ENCODE data around the gene ELP4. TPM values are rescaled to one million over a fixed set of nuclear protein-coding genes. Genes with fewer than 3 reads are reported as not detected.

The ELP4 gene
- total RNA-seq, 1 experiment from 2014 or later, result 21.4 TPM

GRCh38 chr11:31822175-31822926 is 312.8 kb downstream of the ELP4 start:
- no peaks in the 10 kb centered on the region for H3K79me2 ChIP-seq (ENCODE audit: insufficient read depth, low read length)
- no peak overlapping the region for H3K27ac ChIP-seq (ENCODE audit: low read depth, low read length)
- no peak for TF ChIP-seq REST (IDR thresholded peaks at IDR 0.05; ENCODE audit: low read depth)
- TF ChIP-seq CBX3 (IDR thresholded peaks at IDR 0.05; ENCODE audit: low read depth), result no peak
- no peak for TF ChIP-seq SRF (IDR thresholded peaks at IDR 0.05; ENCODE audit: low read depth)
- no peak for TF ChIP-seq POLR2A (IDR thresholded peaks at IDR 0.05; ENCODE audit: borderline replicate concordance, extremely low read depth, insufficient read depth, insufficient read length)
- TF ChIP-seq ZBTB33 (IDR thresholded peaks at IDR 0.05; ENCODE audit: extremely low read depth, insufficient replicate concordance, low read length), result no peak
- TF ChIP-seq POLR2AphosphoS5 (IDR thresholded peaks at IDR 0.05; ENCODE audit: low read depth, low read length), result no peak
- H3K9me2 ChIP-seq (ENCODE audit: insufficient read depth), result no peaks in the 10 kb centered on the region
- no peak overlapping the region for H2AFZ ChIP-seq (ENCODE audit: low read depth, low read length, poor library complexity, severe bottlenecking)
- no TSS peak for BruUV-seq (replicated peaks)
- H3K9ac ChIP-seq (ENCODE audit: low read length), result no peak overlapping the region
- ChIA-PET RAD21 (ENCODE audit: low non-redundant PET in 1 of 2, low total read pairs in 2 of 2, uncharacterized antibody in 2 of 2, unreplicated experiment in 2 of 2) (no interaction called here), CTCF (no interaction called here), POLR2A (no interaction called here)
- H4K20me1 ChIP-seq (ENCODE audit: insufficient read depth), result no peaks in the 10 kb centered on the region
- no peak overlapping the region for H3K4me3 ChIP-seq (replicated peaks in 1 of 2; ENCODE audit: low read depth in 1 of 2, low read length in 2 of 2)
- peaks cover 0 to 6% of the 10 kb centered on the region in 2 experiments; a peak in 1 of 4 replicates for H3K4me1 ChIP-seq (ENCODE audit: control insufficient read depth in 1 of 2, insufficient read depth in 2 of 2, low read length in 2 of 2)
- H3K36me3 ChIP-seq (ENCODE audit: control insufficient read depth in 1 of 2, insufficient read depth in 2 of 2, low read length in 2 of 2), result no peaks in the 10 kb centered on the region
- DNase-seq (ENCODE audit: low read depth, low spot score) (no peak), ATAC-seq (no peak)
- no peaks in the 10 kb centered on the region for H3K9me3 ChIP-seq (ENCODE audit: control insufficient read depth in 1 of 2, insufficient read depth in 1 of 2, low read depth in 1 of 2, low read length in 2 of 2)
- intact Hi-C loops (cut with micrococcal nuclease), result no loop called here
- no peaks in the 10 kb centered on the region for H3K27me3 ChIP-seq (ENCODE audit: insufficient read depth, low read length)
- H3K4me2 ChIP-seq (ENCODE audit: low read length), result no peak overlapping the region

Data from HCT116 (cell line).